ENCODE results near the gene MPP2. TPM values are rescaled to one million over a fixed set of nuclear protein-coding genes. Genes with fewer than 3 reads are reported as not detected.

Gene MPP2
- polyA plus RNA-seq, 1 donor from 2014 or later, result 25.5 TPM

DNA sequence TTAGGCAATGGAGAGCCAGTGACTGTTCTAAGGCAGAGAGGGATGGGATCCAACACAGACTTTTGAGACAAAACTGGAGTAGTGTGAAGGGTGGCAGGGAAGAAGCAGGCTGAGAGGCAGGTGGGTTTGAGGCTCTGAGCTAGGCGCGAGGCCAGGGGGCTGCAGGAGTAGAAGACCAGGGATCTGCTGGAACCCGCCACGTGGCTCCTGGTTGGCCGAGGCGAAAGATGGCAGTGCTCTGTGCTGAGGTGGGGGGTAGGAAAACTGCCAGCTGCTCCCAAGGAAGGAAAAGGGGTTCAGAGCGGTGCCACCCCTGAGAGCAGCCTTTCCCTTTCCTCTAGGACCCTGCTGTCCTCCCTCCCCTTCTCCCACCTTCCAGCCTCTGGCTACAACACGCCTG lies 54.8 kb downstream of the MPP2 start:
- H3K9ac ChIP-seq (ENCODE audit: low read length), result no peak overlapping the region
- no peaks in the 10 kb centered on the region for H4K20me1 ChIP-seq (ENCODE audit: insufficient read depth)
- H3K36me3 ChIP-seq (ENCODE audit: insufficient read depth, low read length), result no peaks in the 10 kb centered on the region
- no peaks in the 10 kb centered on the region for H3K9me3 ChIP-seq (ENCODE audit: low read length)
- no peak for TF ChIP-seq EP300 (conservative IDR thresholded peaks at IDR 0.05; ENCODE audit: poor library complexity, severe bottlenecking)
- TF ChIP-seq TAF1 (IDR thresholded peaks at IDR 0.05; ENCODE audit: low read depth), result no peak
- TF ChIP-seq MXI1 (conservative IDR thresholded peaks at IDR 0.05; ENCODE audit: poor library complexity, severe bottlenecking), result no peak
- TF ChIP-seq REST (IDR thresholded peaks at IDR 0.05; ENCODE audit: borderline replicate concordance), result no peak
- no peak for TF ChIP-seq SMC3 (conservative IDR thresholded peaks at IDR 0.05; ENCODE audit: poor library complexity)
- TF ChIP-seq RAD21 (conservative IDR thresholded peaks at IDR 0.05), result no peak
- no peak for TF ChIP-seq CTCF (IDR thresholded peaks at IDR 0.05; ENCODE audit: poor library complexity, severe bottlenecking)
- no peak for TF ChIP-seq EZH2 (IDR thresholded peaks at IDR 0.05; ENCODE audit: borderline replicate concordance, insufficient read depth, low read length, poor library complexity, severe bottlenecking)
- TF ChIP-seq POLR2AphosphoS5 (IDR thresholded peaks at IDR 0.05), result no peak
- no peak overlapping the region for H2AFZ ChIP-seq (ENCODE audit: low read depth, low read length)
- no peaks in the 10 kb centered on the region for H3K27me3 ChIP-seq (ENCODE audit: insufficient read depth, low read depth, low read length)
- H3K9me2 ChIP-seq (ENCODE audit: insufficient read depth, low read length), result no peaks in the 10 kb centered on the region
- H3K4me3 ChIP-seq (ENCODE audit: low read length), result no peak overlapping the region
- H3K79me2 ChIP-seq (replicated peaks; ENCODE audit: insufficient read depth, low read length), result no peaks in the 10 kb centered on the region
- H3K27ac ChIP-seq (ENCODE audit: low read length), result no peak overlapping the region
- H3K4me2 ChIP-seq (ENCODE audit: low read length), result no peak overlapping the region
- H3F3A ChIP-seq (ENCODE audit: insufficient read depth, low read length, poor library complexity, severe bottlenecking), result no peaks in the 10 kb centered on the region

DNA sequence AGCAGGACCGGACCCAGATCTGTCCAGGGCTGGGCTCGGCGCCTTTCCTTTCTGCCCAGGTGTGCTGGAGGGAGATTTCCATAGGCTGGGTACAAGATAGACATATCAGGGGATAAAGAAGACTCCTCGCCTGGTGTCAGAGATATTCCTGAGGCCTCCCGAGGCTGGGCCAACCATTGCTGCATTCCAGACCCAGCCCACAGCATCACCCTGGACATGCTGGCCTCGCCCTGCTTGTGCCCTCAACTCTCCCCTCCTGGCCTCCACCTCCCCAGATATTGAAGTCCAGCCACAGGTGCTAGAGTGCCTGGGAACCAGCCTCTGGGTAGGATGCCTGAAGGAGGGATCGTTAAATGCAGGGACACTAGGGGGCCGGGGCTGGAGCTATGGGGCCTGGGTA lies 58.2 kb downstream of the MPP2 start:
- no peaks in the 10 kb centered on the region for H3K79me2 ChIP-seq (replicated peaks; ENCODE audit: insufficient read depth, low read length)
- H3K9me3 ChIP-seq (ENCODE audit: low read length), result no peaks in the 10 kb centered on the region
- TF ChIP-seq TAF1 (IDR thresholded peaks at IDR 0.05; ENCODE audit: low read depth) (no peak), MXI1 (conservative IDR thresholded peaks at IDR 0.05; ENCODE audit: poor library complexity, severe bottlenecking) (no peak), EP300 (conservative IDR thresholded peaks at IDR 0.05; ENCODE audit: poor library complexity, severe bottlenecking) (no peak), SMC3 (conservative IDR thresholded peaks at IDR 0.05; ENCODE audit: poor library complexity) (no peak), RAD21 (conservative IDR thresholded peaks at IDR 0.05) (no peak)
- no peak overlapping the region for H3K9ac ChIP-seq (ENCODE audit: low read length)
- H3K27ac ChIP-seq (ENCODE audit: low read length), result no peak overlapping the region
- H3K9me2 ChIP-seq (ENCODE audit: insufficient read depth, low read length), result no peaks in the 10 kb centered on the region
- no peak overlapping the region for H3K4me2 ChIP-seq (ENCODE audit: low read length)
- H3K27me3 ChIP-seq (ENCODE audit: insufficient read depth, low read depth, low read length), result no peaks in the 10 kb centered on the region
- H3K36me3 ChIP-seq (ENCODE audit: insufficient read depth, low read length), result no peaks in the 10 kb centered on the region
- H3K4me3 ChIP-seq (ENCODE audit: low read length), result no peak overlapping the region
- H4K20me1 ChIP-seq (ENCODE audit: insufficient read depth), result no peaks in the 10 kb centered on the region
- no peaks in the 10 kb centered on the region for H3F3A ChIP-seq (ENCODE audit: insufficient read depth, low read length, poor library complexity, severe bottlenecking)
- H2AFZ ChIP-seq (ENCODE audit: low read depth, low read length), result no peak overlapping the region
